Activated CD8-positive, alpha-beta T cell treated with anti-CD3 and anti-CD28 coated beads for 36 hours (primary cell): ENCODE data around the gene CC2D2A. TPM values are rescaled to one million over a fixed set of nuclear protein-coding genes. Genes with fewer than 3 reads are reported as not detected.

ENCODE experiments used
- ATAC-seq: fragments of 200-7000 bp; cut with Tn5 transposase; one replicate; pipeline ENCODE4 v1.10.0; 2021; ENCODE audit warnings: mild to moderate bottlenecking, moderate library complexity
- CTCF ChIA-PET: fragments of 350-600 bp; sonication (Branson Sonifier 250); formaldehyde crosslinking; loops from one replicate; lab custom pipeline; 2021; ENCODE audit warnings: antibody characterized with exemption; lab: Charles Lee
- POLR2A ChIA-PET: fragments of 350-600 bp; sonication (Branson Sonifier 250); formaldehyde crosslinking; loops from one replicate; lab custom pipeline; 2021; ENCODE audit warnings: antibody characterized with exemption; lab: Charles Lee
- DNase-seq: peaks from one replicate; pipeline ENCODE4 v3.0.0-alpha.2; 2020
- H3K27ac Mint-ChIP-seq: one replicate; pipeline ENCODE4 v1.8.0; 2021; ENCODE audit warnings: mild to moderate bottlenecking, mixed read lengths
- H3K27me3 Mint-ChIP-seq: one replicate; pipeline ENCODE4 v1.8.0; 2021; ENCODE audit warnings: mixed read lengths
- H3K36me3 Mint-ChIP-seq: one replicate; pipeline ENCODE4 v1.8.0; 2021; ENCODE audit warnings: low read depth, mixed read lengths
- H3K4me1 Mint-ChIP-seq: one replicate; pipeline ENCODE4 v1.8.0; 2021; ENCODE audit warnings: low read depth, mixed read lengths
- H3K4me3 Mint-ChIP-seq: one replicate; pipeline ENCODE4 v1.8.0; 2021; ENCODE audit warnings: mild to moderate bottlenecking, moderate library complexity, mixed read lengths
- H3K9me3 Mint-ChIP-seq: one replicate; pipeline ENCODE4 v1.8.0; 2021; ENCODE audit warnings: mixed read lengths
- intact Hi-C: fragments of 100-400 bp; cut with micrococcal nuclease; formaldehyde crosslinking; loops from one replicate; pipeline ENCODE4 v1.10.0; 2022
- total RNA-seq, 2 experiments: library from RNA; stranded (reverse); gene quantifications; one replicate each; pipeline ENCODE4 v1.2.3, GENCODE V29; 2021
- TF ChIP-seq, protein P1 (sequence below): fragments of 200-600 bp; IDR thresholded peaks from one replicate; pipeline ENCODE4 v1.8.0; 2022; ENCODE audit warnings: antibody characterized with exemption, mild to moderate bottlenecking

CC2D2A gene
- total RNA-seq, 2 experiments from 2014 or later, result not detected

DNA sequence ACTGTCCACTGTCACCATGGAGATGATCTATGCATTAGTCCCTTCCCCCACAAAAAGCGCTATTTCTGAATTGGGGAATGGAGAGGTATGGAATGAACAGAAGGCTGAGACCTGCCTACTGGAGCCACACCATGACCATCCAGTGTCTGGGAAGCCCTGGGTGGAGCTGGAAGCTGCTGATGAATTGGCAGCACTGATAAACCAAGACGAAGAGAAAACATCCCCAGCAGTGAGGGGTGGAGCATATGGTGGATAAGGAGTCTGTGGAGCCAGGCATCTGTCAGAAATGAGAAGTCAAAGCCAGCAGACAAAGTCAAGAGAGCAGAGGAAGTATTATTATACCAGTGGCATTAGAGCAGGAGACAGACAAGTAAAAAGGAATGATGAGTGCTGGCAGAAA is 13.2 kb downstream of the CC2D2A start:
- intact Hi-C loops, result no loop called here
- Mint-ChIP-seq H3K27me3 (no peaks in the 10 kb centered on the region), H3K9me3 (peaks cover 9% of the 10 kb centered on the region), H3K4me1 (no peaks in the 10 kb centered on the region), H3K36me3 (no peaks in the 10 kb centered on the region), H3K4me3 (no peak overlapping the region), H3K27ac (no peak overlapping the region)
- DNase-seq (no peak), ATAC-seq (no peak)
- TF ChIP-seq, protein P1, sequence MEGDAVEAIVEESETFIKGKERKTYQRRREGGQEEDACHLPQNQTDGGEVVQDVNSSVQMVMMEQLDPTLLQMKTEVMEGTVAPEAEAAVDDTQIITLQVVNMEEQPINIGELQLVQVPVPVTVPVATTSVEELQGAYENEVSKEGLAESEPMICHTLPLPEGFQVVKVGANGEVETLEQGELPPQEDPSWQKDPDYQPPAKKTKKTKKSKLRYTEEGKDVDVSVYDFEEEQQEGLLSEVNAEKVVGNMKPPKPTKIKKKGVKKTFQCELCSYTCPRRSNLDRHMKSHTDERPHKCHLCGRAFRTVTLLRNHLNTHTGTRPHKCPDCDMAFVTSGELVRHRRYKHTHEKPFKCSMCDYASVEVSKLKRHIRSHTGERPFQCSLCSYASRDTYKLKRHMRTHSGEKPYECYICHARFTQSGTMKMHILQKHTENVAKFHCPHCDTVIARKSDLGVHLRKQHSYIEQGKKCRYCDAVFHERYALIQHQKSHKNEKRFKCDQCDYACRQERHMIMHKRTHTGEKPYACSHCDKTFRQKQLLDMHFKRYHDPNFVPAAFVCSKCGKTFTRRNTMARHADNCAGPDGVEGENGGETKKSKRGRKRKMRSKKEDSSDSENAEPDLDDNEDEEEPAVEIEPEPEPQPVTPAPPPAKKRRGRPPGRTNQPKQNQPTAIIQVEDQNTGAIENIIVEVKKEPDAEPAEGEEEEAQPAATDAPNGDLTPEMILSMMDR, result no peak
- ChIA-PET CTCF (no interaction called here), POLR2A (no interaction called here)

GRCh38 chr4:15488136-15488535 is 18.5 kb downstream of the CC2D2A start:
- Mint-ChIP-seq H3K36me3 (peaks cover 14% of the 10 kb centered on the region), H3K4me3 (no peak overlapping the region), H3K27ac (no peak overlapping the region), H3K4me1 (no peaks in the 10 kb centered on the region), H3K27me3 (no peaks in the 10 kb centered on the region), H3K9me3 (peaks cover 25% of the 10 kb centered on the region)
- CTCF ChIA-PET, result no interaction called here
- POLR2A ChIA-PET, result no interaction called here
- ATAC-seq (no peak), DNase-seq (no peak)
- TF ChIP-seq, protein P1, result no peak
- intact Hi-C loops, result no loop called here

GRCh38 chr4:15488658-15489470 is 19.2 kb downstream of the CC2D2A start:
- no peak overlapping the region for H3K27ac Mint-ChIP-seq
- CTCF ChIA-PET, result no interaction called here
- intact Hi-C loops, result no loop called here
- no peaks in the 10 kb centered on the region for H3K27me3 Mint-ChIP-seq
- no peak for DNase-seq
- no peaks in the 10 kb centered on the region for H3K4me1 Mint-ChIP-seq
- TF ChIP-seq, protein P1, result no peak
- no peak for ATAC-seq
- H3K4me3 Mint-ChIP-seq, result no peak overlapping the region
- H3K9me3 Mint-ChIP-seq, result peaks cover 25% of the 10 kb centered on the region
- H3K36me3 Mint-ChIP-seq, result peaks cover 14% of the 10 kb centered on the region
- POLR2A ChIA-PET, result interaction anchor here (0.7 kb wide), 1 partner anchor 13 kb away, joined by 3 read pairs; no protein-coding TSS in a partner anchor

DNA sequence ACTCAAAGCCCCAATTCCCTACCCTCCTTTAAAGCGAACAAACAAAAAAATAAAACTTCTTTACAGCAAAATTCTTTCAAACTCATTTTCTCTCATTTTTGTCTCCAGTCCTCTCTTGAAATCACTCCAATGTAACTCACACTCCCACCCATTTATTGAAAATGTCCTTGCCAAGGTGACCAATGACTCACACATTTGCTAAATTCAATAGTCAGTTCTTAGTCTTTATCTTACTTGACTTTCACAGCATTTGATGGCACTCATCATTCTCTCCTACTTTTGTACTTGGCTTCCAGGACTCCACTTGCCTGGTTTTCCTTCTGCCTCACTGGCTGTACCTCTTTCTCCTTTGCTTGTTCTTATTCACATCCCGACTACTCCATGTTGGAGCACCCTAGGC is 19.9 kb downstream of the CC2D2A start:
- Mint-ChIP-seq H3K4me3 (no peak overlapping the region), H3K27me3 (no peaks in the 10 kb centered on the region), H3K36me3 (peaks cover 14% of the 10 kb centered on the region), H3K27ac (no peak overlapping the region), H3K4me1 (no peaks in the 10 kb centered on the region), H3K9me3 (peaks cover 25% of the 10 kb centered on the region)
- TF ChIP-seq, protein P1, result no peak
- no peak for DNase-seq
- POLR2A ChIA-PET, result no interaction called here
- CTCF ChIA-PET, result no interaction called here
- intact Hi-C loops, result no loop called here
- no peak for ATAC-seq

- DNase-seq (no peak), ATAC-seq (no peak)
- TF ChIP-seq, protein P1, result no peak
- Mint-ChIP-seq H3K4me1 (no peaks in the 10 kb centered on the region), H3K9me3 (peaks cover 12% of the 10 kb centered on the region), H3K4me3 (no peak overlapping the region), H3K36me3 (peaks cover 14% of the 10 kb centered on the region), H3K27me3 (no peaks in the 10 kb centered on the region), H3K27ac (no peak overlapping the region)
- ChIA-PET POLR2A (no interaction called here), CTCF (no interaction called here)
- intact Hi-C loops, result no loop called here
Observed at GRCh38 chr4:15493411-15493810, 23.7 kb downstream of the CC2D2A start.
